NCI-H1436 treated with DMSO at 0.1 percent for 48 hours (cell line): Measurements from ENCODE around the gene NUP42.
"Not testable (repeated sequence)": the region's sequence is repeated elsewhere in the genome, so short reads cannot be mapped to it uniquely, and the experiment has no call there.

ENCODE experiments used
- DNase-seq: peaks from one replicate; lab custom pipeline; 2025; lab: John Stamatoyannopoulos, UW

Gene NUP42

DNA sequence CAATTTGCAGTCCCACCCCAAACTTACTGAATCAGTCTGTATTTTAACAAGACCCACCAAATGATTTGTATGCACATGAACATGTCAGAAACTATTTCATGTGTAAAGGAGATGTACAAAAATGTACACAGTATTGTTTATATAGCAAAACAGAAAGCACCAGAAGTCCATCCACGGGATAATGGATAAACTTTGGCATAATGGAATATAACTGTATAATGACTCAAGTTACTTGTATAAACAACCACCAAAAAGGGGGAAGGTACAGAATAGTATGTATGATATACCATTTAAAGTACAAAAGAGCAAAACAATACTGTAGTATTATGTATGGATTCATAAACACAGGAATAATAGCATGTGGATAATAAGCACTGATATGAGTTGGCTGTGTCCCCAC lies 22.4 kb downstream of the NUP42 start:
- DNase-seq: no peak

DNA sequence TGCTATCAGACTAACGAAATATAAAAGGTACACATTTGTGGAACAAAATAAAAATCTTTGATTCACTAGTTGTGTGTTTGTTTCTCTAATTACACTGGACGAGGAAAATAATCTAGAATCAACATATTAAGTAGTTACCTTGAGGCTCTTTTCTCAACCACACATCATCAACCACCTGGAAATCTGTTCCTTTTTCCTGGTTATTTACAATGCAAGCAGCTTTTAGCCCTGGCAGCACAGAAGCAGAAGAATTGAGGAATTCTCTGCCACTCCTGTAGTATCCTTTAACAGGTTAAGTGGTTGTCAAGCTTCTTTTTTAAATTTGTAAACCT lies 23.7 kb downstream of the NUP42 start:
- DNase-seq: no peak

DNA sequence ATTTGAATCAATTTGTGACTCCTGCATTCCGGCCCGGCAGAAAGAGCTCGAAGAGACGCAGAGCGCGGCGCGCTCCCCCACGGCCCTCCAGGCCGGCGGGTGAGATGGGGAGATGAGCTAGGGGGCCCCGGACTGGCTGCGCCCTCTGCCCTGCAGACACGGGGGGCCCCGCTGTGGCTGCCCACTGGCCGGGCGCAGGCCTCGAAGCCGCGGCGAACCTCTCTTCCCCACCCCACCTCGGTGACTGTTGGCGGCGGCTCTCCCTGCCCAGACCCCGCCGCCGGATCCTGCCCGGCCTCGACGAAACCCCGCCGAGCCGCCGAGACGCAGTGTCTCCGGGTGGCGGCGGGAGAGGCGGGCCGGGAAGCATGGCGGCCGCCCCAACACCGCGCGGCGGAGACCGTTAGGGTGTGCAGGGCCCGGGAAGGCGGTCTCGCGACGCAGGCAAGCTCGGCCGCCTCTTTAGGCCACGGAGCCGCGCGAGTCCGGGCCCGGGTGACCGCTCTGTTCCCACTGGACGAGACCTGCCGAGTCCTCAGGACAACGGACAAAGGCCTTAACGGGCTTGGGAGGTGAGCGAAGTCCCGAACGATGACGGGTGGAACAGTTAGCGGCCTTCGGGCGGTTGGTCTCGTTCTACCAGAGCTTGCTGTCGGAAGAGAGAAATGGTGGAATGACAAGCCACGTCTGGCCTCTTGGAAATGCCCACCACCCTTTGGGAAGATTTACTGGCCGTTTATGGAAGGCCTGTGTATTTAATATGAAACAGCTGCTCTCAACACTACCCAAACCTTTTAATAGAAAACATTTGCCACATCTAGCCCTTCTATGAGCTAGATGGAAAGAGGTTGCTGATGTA lies 24.3 kb downstream of the NUP42 start:
- no peak for DNase-seq

DNA sequence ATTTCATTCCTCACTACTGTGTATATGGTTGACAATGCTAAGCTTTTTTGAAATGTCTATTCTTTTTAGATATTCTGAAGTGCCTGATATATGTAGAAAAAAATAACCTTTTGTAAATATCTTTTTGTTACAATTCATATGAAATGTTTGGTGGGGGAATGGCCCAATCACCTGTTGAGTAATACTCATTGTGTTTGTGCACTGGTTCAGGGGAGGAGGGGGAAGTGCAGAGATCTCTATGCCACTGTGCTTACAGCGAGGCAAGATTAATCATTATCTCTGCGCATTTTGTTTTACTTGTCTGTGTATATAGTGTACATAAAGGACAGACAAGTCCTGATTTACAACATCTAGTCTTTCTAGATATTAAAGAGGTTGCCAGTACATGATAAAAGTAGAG lies 25.2 kb downstream of the NUP42 start:
- DNase-seq: no peak

DNA sequence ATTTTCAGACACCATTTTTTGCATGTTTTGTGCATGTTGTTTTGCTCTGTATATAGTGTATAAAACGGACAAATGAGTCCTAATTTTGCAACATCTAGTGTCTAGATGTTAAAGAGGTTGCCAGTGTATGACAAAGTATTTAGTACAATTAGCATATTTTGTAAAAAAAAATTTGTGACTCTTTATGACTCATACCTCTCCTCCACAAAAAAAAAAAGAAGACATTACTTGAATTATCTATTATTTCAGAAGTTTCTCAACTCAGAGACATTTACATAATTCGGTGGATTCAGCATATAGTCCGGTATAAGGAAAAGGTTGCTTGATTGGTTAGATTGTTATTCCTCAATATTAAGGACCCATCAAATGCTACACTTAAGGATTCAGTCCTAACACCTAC lies 26.0 kb downstream of the NUP42 start:
- no peak for DNase-seq

DNA sequence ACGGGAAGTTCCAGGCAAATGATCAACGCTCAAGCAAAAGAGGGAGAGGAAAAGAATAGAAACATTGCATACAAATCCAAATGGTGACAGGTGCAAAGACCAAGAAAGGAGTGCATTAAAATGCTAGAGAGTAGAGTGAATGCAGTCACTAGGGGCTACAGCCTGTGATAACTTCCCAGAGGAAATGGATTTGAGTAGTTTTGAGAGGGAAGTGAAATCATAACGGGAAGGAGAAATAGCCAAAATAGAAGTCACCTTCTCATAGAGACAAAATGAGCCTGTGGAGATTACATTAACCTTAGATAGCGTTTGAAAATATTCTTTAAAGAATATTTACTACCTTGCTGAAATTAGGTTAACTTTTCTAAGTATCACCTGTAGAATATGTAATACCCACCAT lies 26.5 kb downstream of the NUP42 start:
- no peak for DNase-seq

DNA sequence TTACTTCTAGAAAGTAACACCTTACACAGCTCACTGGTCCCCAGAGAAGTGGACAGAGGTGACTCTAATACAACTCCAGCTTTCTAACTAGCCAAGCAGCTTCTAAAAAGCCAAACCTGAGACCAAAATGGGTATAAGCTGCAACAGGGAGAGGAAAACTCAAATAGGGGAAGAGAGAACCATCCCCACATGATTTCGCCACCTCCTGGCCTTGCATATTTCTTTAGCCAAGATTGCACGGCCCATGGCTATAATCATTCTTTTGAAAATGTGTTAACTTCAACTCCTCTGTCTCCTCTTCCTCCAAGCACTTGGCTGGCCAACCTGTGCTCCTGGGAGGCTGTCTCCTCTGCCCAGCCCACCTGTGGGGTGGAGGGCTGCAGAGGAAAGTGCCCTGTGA lies 28.7 kb downstream of the NUP42 start:
- DNase-seq: no peak

DNA sequence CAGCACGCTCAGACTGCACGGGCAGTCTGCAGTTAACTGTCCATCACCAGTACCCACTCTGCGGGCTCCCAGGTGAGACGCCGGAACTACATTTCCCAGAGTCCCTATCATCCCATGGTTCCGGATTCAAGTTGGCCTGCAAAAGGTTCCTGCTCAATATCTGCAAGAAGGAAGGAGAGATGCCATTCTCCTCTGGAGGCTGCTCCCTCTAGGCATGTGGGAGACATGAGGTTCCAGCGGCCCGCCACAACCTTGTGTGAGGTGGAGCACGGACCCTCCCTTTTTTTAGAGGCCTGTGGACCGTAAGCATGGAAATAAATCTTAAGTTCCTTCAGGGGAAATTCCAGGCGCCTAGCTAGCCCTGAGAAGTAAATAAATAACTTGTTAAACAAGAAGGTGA lies 29.7 kb downstream of the NUP42 start:
- DNase-seq: no peak

DNA sequence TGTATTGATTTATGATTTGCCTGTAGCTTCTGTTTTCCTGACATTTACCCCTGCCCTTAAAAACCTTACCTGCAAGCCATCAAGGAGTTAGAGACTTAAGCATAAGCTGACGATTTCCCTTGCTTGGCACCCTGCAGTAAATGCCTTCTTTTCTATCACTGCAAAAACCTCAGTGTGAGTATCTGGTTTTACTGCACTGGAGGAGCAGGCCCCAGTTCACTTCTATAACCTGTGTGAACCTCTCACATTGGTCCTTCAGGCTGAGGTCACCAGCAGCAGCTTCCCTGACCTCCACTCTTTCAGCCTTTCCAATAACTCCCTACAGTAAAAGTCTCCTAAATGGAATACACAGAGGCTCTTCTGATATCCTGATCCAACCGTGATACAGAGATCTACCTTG lies 30.5 kb downstream of the NUP42 start:
- no peak for DNase-seq

DNA sequence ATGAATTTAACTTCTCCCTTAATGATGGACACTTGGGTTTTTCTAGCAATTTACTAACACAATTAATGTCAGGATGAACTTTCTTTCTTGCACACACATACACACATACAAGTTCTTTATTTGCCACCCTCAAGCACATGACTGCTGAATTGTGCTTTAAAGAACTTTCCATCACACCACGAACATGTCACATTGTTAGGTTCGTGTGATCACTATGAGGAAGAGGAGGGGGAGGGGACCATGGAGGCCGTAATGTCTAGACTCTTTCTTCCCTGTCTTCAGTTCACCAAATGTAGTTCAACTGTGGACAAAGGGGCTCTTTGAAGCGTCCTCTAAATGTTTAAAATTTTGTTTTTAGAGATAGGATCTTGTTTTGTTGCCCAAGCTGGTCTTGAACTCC lies 31.0 kb downstream of the NUP42 start:
- no peak for DNase-seq

DNA sequence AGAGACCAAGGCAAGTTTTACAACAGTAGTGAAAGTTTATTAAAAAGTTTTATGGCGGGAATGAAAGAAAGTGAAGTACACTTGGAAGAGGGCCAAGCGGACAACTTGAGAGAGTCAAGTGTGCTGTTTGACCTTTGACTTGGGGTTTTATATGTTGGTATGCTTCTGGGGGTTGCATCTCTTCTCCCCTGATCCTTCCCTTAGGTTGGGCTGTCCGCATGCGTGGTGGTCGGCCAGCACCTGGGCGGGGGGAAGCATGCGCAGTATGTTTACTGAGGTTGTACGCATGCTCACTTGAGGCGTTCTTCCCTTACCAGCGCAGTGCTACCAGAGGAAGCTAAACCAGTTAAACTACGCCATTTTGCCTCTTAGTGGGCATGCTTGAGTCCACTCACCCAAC lies 31.9 kb downstream of the NUP42 start:
- DNase-seq: no peak

DNA sequence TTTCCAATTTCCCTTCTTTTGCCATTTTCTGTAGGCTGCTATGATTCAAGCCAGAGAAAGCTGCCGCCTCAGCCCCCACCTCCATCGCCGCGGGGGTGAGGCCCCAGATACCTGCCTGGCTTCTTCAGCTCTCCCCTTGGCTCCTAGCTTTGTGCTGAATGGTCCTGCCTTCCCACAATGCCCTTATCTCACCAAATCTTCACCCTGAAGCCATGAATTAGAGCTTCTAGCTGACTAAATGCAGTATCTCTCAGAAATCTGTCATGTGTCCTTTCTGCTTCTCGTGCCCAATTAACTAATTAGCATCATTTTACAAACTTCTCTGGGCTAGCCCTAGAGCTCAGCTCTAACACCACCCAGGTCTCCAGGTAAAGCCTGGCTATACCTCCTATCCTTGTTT lies 32.6 kb downstream of the NUP42 start:
- no peak for DNase-seq

DNA sequence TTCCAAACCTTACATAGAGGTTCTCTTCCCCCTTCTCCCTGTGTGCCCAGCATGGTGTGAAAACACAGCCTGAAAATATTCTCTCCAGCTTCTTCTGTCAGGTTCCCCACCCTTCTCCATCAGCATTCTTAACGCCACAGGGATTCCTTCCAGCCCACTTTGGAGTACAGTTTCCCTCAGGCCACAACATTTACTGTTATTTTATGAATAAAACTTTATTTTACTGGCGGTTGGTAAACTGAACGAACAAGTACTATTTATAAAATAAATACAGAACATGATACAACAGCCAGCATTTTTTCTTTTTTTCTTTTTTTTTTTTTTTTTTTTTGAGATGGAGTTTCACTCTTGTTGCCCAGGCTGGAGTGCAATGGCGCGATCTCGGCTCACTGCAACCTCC lies 33.1 kb downstream of the NUP42 start:
- no peak for DNase-seq

DNA sequence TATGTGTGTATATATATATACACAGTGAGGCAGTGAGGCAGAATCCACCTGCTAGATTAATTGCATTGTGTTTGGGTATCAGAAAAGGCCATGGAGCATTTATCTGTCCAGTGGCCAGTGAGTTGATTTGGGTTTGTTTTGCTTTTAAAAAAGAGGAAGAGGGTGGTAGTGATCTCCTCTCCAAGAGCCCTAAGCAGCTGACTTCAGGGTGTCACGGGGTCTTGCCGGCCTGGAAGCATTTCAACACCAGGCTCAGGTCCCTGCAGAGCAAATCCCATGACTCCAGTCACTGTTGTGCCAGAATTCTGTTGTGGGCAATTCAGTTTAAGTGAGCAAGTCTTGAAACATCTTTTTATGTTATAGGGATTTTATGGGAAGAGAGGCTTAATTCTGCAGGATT lies 34.2 kb downstream of the NUP42 start:
- DNase-seq: no peak

DNA sequence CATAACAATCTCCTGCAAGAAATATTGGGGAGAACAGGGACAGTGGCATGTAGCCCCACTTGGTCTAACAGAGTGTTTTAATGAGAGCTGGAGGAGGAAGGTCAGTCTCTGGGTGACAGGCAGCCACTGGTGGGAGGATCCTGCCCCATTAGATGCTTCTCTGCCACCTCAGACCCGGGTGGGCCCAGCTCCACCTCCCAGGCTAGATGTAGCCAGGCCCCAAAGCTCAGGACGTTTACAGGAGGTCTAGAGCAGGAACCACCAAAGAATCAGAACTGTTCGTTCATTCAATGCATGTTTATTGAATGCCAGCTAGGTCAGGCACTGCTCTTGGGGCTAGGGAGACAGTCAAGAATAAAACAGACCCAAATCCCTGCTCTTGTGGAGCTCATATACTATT lies 36.3 kb downstream of the NUP42 start:
- no peak for DNase-seq

DNA sequence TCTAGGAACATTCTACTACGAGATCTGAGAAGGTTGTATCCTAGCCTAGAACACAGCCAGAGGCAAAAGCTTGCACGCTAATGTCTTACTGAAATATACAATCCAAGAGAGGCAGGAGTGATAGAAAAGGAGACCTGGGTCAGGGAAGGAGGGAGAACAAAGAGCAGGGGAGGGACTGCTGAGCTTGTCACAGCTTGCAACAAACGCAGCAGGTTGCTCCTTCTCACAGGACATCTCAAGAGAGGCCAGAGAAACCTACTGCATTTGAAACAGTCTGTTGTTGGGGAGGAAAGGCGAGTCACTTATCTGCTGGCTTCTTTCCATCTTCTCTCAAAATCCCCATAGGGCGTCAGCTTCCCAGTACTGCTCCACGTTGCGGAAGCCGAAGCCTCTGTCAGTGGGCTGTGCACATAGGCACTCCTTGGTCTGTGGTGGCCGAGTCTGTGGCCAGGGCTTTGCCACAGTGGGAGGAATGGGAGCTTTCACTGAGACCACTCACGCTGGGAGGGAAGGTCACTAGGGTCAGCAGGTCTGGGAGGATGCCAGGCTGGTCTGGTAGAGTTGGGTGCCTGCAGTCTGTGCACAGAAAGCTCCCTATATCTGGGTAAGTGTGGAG lies 39.0 kb downstream of the NUP42 start:
- no peak for DNase-seq

DNA sequence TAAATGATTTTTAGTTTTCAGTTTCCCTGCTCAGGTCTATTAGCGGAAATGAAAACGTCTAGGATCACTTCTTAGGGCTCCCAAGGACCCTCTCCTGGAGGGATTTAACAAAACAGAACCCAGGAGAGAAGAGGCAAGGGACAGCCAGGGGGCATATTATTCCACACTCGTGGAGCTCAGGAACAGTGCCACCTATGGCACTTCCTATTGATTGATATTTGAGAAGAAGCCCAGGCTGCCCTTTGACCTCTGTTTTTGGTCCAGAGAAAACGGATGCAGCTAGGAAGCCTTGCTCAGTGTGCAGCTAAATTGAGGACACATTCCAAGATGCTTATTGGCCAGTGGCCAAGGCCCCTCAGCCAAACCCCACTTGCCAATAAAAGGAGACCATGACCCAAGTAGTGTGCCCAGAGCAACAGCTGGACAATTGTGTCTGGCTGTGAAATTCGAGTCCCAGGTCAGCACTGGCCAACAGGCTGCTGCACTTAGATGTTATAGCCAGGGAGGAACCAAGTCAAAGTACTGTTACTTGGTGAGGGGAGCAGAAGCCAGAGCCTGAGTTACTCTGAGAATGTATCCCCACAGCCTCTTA lies 40.7 kb downstream of the NUP42 start:
- DNase-seq: no peak

DNA sequence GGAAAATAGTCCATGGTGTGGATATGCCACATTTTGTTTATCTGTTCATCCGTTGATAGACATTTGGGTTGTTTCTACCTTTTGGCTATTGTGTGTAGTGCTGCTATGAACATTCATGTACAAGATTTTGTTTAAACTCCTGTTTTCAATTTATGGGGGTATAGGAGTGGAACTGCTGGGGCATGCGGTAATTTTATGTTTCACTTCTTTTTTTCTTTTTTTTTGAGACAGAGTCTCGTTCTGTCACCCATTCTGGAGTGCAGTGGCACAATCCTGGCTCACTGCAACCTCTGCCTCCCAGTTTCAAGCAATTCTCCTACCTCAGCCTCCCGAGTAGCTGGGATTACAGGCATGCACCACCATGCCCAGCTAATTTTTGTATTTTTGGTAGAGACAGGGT lies 42.5 kb downstream of the NUP42 start:
- DNase-seq: not testable (repeated sequence)

DNA sequence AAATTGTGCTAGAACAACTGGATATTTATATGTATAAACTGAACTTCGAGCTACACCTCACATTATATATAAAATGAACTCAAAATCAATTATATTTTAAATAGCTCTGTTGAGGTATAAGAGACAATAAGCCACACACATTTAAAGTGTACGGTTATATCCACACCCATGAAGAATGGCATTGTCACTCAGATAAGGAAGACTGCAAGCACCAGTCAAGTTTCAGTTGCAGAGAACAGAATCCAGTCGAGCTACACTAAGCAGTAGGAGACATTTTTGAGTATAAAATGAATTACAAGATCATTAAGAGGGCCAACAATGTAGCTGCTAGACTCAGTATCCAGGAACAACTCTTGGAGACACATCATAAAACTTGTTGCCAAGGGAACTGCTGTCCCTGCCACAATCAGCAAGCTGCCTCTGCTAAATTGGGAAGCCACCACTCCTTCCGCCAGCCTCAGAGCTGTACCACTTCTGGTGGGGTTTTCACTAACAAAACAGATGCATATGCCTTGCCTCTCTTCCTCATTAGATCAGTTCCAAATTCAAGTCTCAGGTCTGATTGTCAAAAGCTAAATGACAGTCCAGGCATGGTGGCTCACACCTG lies 45.1 kb downstream of the NUP42 start:
- no peak for DNase-seq

DNA sequence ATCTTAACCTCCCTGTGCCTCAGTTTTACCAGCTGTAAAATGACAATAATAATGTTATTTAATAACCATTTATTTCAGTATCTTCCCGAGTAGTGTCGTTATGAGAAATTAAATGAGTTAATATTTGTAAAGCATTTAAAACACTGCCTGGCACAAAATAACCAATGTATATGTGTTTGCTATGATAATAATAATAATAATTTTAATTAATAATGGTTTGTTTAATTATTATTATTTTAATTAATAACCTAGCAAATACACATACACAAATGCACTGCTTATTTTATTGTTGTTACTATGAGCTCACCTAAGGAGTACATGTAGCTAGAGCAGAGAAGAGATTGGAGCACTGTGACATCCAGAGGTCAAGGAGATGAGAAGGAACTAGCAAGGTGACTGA lies 46.6 kb downstream of the NUP42 start:
- no peak for DNase-seq

DNA sequence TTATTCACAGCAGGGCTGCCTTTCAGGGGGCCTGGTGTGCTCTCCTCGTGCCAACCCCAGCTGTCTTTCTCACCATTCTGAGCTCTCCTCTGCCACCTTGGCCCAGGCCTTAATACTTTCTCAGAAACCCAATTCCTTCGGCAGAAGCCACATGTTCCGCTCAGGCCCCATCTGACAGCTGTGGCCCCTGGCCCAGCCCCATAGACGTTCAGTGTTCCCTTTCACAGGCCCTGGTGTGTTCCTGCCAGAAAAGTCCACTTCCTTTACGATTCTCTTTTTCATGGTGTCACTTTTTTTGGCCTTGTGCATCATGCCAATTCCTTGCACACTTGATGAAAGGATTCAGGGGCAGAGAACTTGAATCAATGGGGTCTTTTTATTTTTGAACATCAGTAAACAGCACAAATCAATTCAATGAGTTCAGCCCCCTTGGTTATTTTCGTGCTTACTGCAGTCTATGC lies 48.8 kb downstream of the NUP42 start:
- no peak for DNase-seq

DNA sequence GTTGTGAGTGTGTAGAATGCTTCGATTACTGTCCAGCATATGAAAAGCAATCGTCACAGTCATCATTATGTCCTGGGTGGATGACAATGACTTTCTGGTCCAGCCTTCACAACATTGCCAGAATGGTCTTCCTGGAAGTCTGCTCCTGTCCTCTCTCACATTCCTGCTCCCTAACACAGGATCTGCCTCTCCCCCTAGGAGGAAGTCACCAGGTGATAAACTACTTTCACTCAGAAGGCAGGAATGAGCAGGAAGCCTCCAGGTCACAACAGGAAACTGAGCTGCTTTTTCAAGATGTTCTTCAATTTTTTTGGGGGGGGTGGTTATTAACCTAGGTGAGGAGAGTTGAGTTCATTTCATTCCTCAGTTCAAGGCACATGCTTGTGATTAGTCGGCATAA lies 51.1 kb downstream of the NUP42 start:
- no peak for DNase-seq
